GM23338 (cell line): ENCODE data around the gene ARHGEF2. TPM values are rescaled to one million over a fixed set of nuclear protein-coding genes. Genes with fewer than 3 reads are reported as not detected.

ENCODE experiments used
- ATAC-seq: fragments of 200-7000 bp; cut with Tn5 transposase; 3 replicates; pipeline ENCODE4 v1.9.1; 2020
- DNase-seq: peaks from one replicate; pipeline ENCODE4 v3.0.0-alpha.2; 2015; ENCODE audit warnings: low spot score
- H2AFZ ChIP-seq: fragments of 200-600 bp; sonication (generic); 2 replicates; pipeline ENCODE4 v1.8.0; 2016; ENCODE audit warnings: antibody characterized with exemption, mild to moderate bottlenecking, moderate library complexity
- H3F3A ChIP-seq: fragments of 200-600 bp; sonication (generic); replicated peaks from 2 replicates; pipeline ENCODE4 v1.8.0; 2017; ENCODE audit warnings: antibody characterized with exemption, mixed run types, low read depth
- H3K27ac ChIP-seq: fragments of 200-600 bp; sonication (generic); 2 replicates; pipeline ENCODE4 v1.6.1; 2016; ENCODE audit warnings: low read depth
- H3K27me3 ChIP-seq: fragments of 200-600 bp; sonication (generic); 2 replicates; pipeline ENCODE4 v1.8.0; 2016; ENCODE audit warnings: mild to moderate bottlenecking, mixed run types, moderate library complexity; ENCODE audit not compliant: insufficient read depth
- H3K36me3 ChIP-seq: fragments of 200-600 bp; sonication (generic); 2 replicates; pipeline ENCODE4 v1.8.0; 2016; ENCODE audit warnings: mild to moderate bottlenecking; ENCODE audit not compliant: insufficient read depth
- H3K4me1 ChIP-seq: fragments of 200-600 bp; sonication (generic); 2 replicates; pipeline ENCODE4 v1.8.0; 2016; ENCODE audit warnings: mild to moderate bottlenecking, moderate library complexity; ENCODE audit not compliant: insufficient read depth
- H3K4me2 ChIP-seq: fragments of 200-600 bp; sonication (generic); 2 replicates; pipeline ENCODE4 v1.7.1; 2017; ENCODE audit warnings: mixed run types
- H3K4me3 ChIP-seq: fragments of 200-600 bp; sonication (generic); 2 replicates; pipeline ENCODE4 v1.6.1; 2016; ENCODE audit warnings: mixed run types
- H3K79me2 ChIP-seq: fragments of 200-600 bp; sonication (generic); replicated peaks from 2 replicates; pipeline ENCODE4 v1.8.0; 2017; ENCODE audit warnings: mild to moderate bottlenecking; ENCODE audit not compliant: insufficient read depth
- H3K9me2 ChIP-seq: fragments of 200-600 bp; sonication (generic); 2 replicates; pipeline ENCODE4 v1.8.0; 2017; ENCODE audit not compliant: insufficient read depth
- H4K20me1 ChIP-seq: fragments of 200-600 bp; sonication (generic); replicated peaks from 2 replicates; pipeline ENCODE4 v1.8.0; 2017; ENCODE audit warnings: mild to moderate bottlenecking; ENCODE audit not compliant: insufficient read depth
- H3K27ac Mint-ChIP-seq: 2 replicates; pipeline ENCODE4 v1.8.0; 2020; ENCODE audit warnings: inconsistent platforms, mild to moderate bottlenecking, moderate library complexity, mixed read lengths
- H3K27me3 Mint-ChIP-seq: 3 replicates; pipeline ENCODE4 v1.8.0; 2022; ENCODE audit warnings: low read depth, mild to moderate bottlenecking, moderate library complexity, mixed read lengths, inconsistent platforms; ENCODE audit not compliant: insufficient read depth, poor library complexity
- H3K36me3 Mint-ChIP-seq: 3 replicates; pipeline ENCODE4 v1.8.0; 2021; ENCODE audit warnings: low read depth, mild to moderate bottlenecking, inconsistent platforms, moderate library complexity, mixed read lengths
- H3K4me1 Mint-ChIP-seq: 3 replicates; pipeline ENCODE4 v1.8.0; 2020; ENCODE audit warnings: mild to moderate bottlenecking, inconsistent platforms, mixed read lengths
- H3K4me3 Mint-ChIP-seq: 3 replicates; pipeline ENCODE4 v1.8.0; 2021; ENCODE audit warnings: moderate library complexity, mild to moderate bottlenecking, inconsistent platforms, mixed read lengths
- H3K9me3 Mint-ChIP-seq: 3 replicates; pipeline ENCODE4 v1.8.0; 2020; ENCODE audit warnings: moderate library complexity, mild to moderate bottlenecking, inconsistent platforms, mixed read lengths
- CTCF ChIP-seq, 2 experiments: fragments of 200-600 bp in 1 of 2; sonication (generic) in 1 of 2; conservative IDR thresholded peaks; 2 replicates each; pipeline versions ENCODE4 v1.5.1 to v1.6.1; 2016 to 2017; ENCODE audit warnings: antibody characterized with exemption in 2 of 2, low read depth in 2 of 2, mild to moderate bottlenecking in 2 of 2, moderate library complexity in 1 of 2
- ETS1 ChIP-seq: IDR thresholded peaks from 2 replicates; pipeline ENCODE4 v1.6.1; 2016; ENCODE audit warnings: antibody characterized with exemption
- EZH2 ChIP-seq: fragments of 200-600 bp; sonication (generic); IDR thresholded peaks from one replicate; pipeline ENCODE4 v1.8.0; 2017; ENCODE audit warnings: antibody characterized with exemption, mild to moderate bottlenecking, low read depth; ENCODE audit not compliant: unreplicated experiment
- JUNB ChIP-seq: IDR thresholded peaks from one replicate; pipeline ENCODE4 v1.6.1; 2016; ENCODE audit warnings: antibody characterized with exemption; ENCODE audit not compliant: unreplicated experiment
- STAT1 ChIP-seq: IDR thresholded peaks from one replicate; pipeline ENCODE4 v1.6.1; 2016; ENCODE audit warnings: antibody characterized with exemption; ENCODE audit not compliant: unreplicated experiment
- ZNF114 ChIP-seq: fragments of 250-450 bp; sonication (Bioruptor Pico); IDR thresholded peaks from 2 replicates; pipeline ENCODE4 v1.5.0; 2020; ENCODE audit warnings: mild to moderate bottlenecking, moderate library complexity
- ZNF462 ChIP-seq: fragments of 250-450 bp; sonication (Bioruptor Pico); IDR thresholded peaks from 2 replicates; pipeline ENCODE4 v1.5.0; 2020; ENCODE audit warnings: mild to moderate bottlenecking, moderate library complexity
- polyA plus RNA-seq: library from polyadenylated mRNA; unstranded; fragments of >200 nt; fragmentation: Nextera tagmentation; extraction: Ambion mirVana; gene quantifications from 2 replicates; pipeline ENCODE4 v1.2.1, GENCODE V29; 2016
- total RNA-seq: library from RNA; depleted of rRNA; stranded (reverse); fragments of >200 nt; shearing (Covaris generic); gene quantifications from 2 replicates; pipeline ENCODE4 v1.2.3, GENCODE V29; 2014

Gene ARHGEF2
- total and polyA plus RNA-seq, 2 experiments from 2014 or later = 23.0 to 87.6 TPM

GRCh38 chr1:155925506-155925905 is 52.8 kb downstream of the ARHGEF2 start:
- no peak overlapping the region for H3K27ac Mint-ChIP-seq

GRCh38 chr1:155920717-155921116 is 57.6 kb downstream of the ARHGEF2 start:
- no peaks in the 10 kb centered on the region for H3K9me3 Mint-ChIP-seq
- DNase-seq = no peak
- peaks cover 94% of the 10 kb centered on the region for H3K36me3 ChIP-seq
- no peak for TF ChIP-seq JUNB
- no peak for TF ChIP-seq ZNF462
- TF ChIP-seq ETS1 = no peak
- no peak for TF ChIP-seq ZNF114 (CRISPR knock-in tag)
- TF ChIP-seq STAT1 = no peak

More at GRCh38 chr1:155925506-155925905, 52.8 kb downstream of the ARHGEF2 start:
- Mint-ChIP-seq H3K4me3 (no peak overlapping the region), H3K27me3 (peaks cover 2% of the 10 kb centered on the region), H3K9me3 (no peaks in the 10 kb centered on the region), H3K36me3 (peaks cover 92% of the 10 kb centered on the region), H3K4me1 (no peaks in the 10 kb centered on the region)
- Histone ChIP-seq H3K27ac (peak overlapping the region; percentile 50; the same call in 1 of the 2 replicates), H3K4me1 (no peaks in the 10 kb centered on the region), H3K9me2 (no peaks in the 10 kb centered on the region), H3K4me3 (no peak overlapping the region), H3K36me3 (peaks cover 95% of the 10 kb centered on the region), H3F3A (peaks cover 36% of the 10 kb centered on the region), H2AFZ (no peak overlapping the region), H4K20me1 (peaks cover 69% of the 10 kb centered on the region), H3K4me2 (no peak overlapping the region), H3K27me3 (no peaks in the 10 kb centered on the region), H3K79me2 (peaks cover 40% of the 10 kb centered on the region)
- DNase-seq (no peak), ATAC-seq (no peak)
- TF ChIP-seq CTCF (conservative IDR thresholded peaks at IDR 0.05; ENCODE audit: low read depth in 2 of 2) = no peak
- TF ChIP-seq ETS1 = no peak
- TF ChIP-seq EZH2 = no peak

More at GRCh38 chr1:155920717-155921116, 57.6 kb downstream of the ARHGEF2 start:
- H3K27me3 ChIP-seq = no peaks in the 10 kb centered on the region
- H2AFZ ChIP-seq = no peak overlapping the region
- H3K27ac ChIP-seq = no peak overlapping the region
- peaks cover 30% of the 10 kb centered on the region for H3F3A ChIP-seq
- Mint-ChIP-seq H3K4me3 (no peak overlapping the region), H3K27me3 (no peaks in the 10 kb centered on the region), H3K27ac (no peak overlapping the region), H3K36me3 (peaks cover 98% of the 10 kb centered on the region), H3K4me1 (no peaks in the 10 kb centered on the region)
- peaks cover 52% of the 10 kb centered on the region for H4K20me1 ChIP-seq
- ATAC-seq = no peak
- no peaks in the 10 kb centered on the region for H3K9me2 ChIP-seq
- H3K4me1 ChIP-seq = no peaks in the 10 kb centered on the region
- no peak overlapping the region for H3K4me3 ChIP-seq
- H3K79me2 ChIP-seq = peaks cover 3% of the 10 kb centered on the region
- no peak overlapping the region for H3K4me2 ChIP-seq
